Epithelial cell of esophagus (primary cell): ENCODE measurements around the gene WDR27.

Source experiments
- DNase-seq: peaks from one replicate; pipeline ENCODE4 v3.0.0; 2010; ENCODE audit warnings: low read depth
- H3K4me3 ChIP-seq: 2 replicates; pipeline ENCODE4 v1.5.1; 2011; ENCODE audit warnings: mild to moderate bottlenecking, low read length, control low read depth
- CTCF ChIP-seq: IDR thresholded peaks from 2 replicates; pipeline ENCODE4 v1.5.1; 2011; ENCODE audit warnings: low read depth, mild to moderate bottlenecking, low read length, control low read depth, inconsistent platforms; ENCODE audit not compliant: insufficient read depth; ENCODE audit errors: missing control alignments

WDR27 gene

GRCh38 chr6:169489563-169490245 is 212.1 kb downstream of the WDR27 start:
- DNase-seq, result no peak
- TF ChIP-seq CTCF, result no peak
- H3K4me3 ChIP-seq, result no peak overlapping the region

GRCh38 chr6:169487579-169488436 is 214.0 kb downstream of the WDR27 start:
- TF ChIP-seq CTCF, result peak; percentile 7
- no peak overlapping the region for H3K4me3 ChIP-seq
- DNase-seq, result no peak

- TF ChIP-seq CTCF, result no peak
- no peak overlapping the region for H3K4me3 ChIP-seq
- no peak for DNase-seq
Measured at GRCh38 chr6:169479783-169480495, 221.9 kb downstream of the WDR27 start.

- TF ChIP-seq CTCF, result no peak
- H3K4me3 ChIP-seq, result no peak overlapping the region
- no peak for DNase-seq
Measured at GRCh38 chr6:169474362-169474761, 227.5 kb downstream of the WDR27 start.

- H3K4me3 ChIP-seq, result no peak overlapping the region
- DNase-seq, result no peak
- no peak for TF ChIP-seq CTCF
Measured at GRCh38 chr6:169473663-169474062, 228.2 kb downstream of the WDR27 start.

GRCh38 chr6:169472786-169473416 is 228.9 kb downstream of the WDR27 start:
- DNase-seq, result no peak
- TF ChIP-seq CTCF, result no peak
- no peak overlapping the region for H3K4me3 ChIP-seq
